GM18507 (cell line): Measurements from ENCODE around the gene SLC25A45.
A peak's percentile ranks its signal among the peaks of the same experiment; 100 is the strongest.

Experiments used
- DNase-seq: peaks from one replicate; pipeline ENCODE4 v3.0.0; 2011; ENCODE audit warnings: low read depth; ENCODE audit not compliant: insufficient read length; ENCODE audit errors: extremely low spot score
- FAIRE-seq: peaks from 2 replicates; lab custom pipeline; 2011; peaks lifted over from hg19 to GRCh38; lab: Jason Lieb, UNC

SLC25A45 gene

DNA sequence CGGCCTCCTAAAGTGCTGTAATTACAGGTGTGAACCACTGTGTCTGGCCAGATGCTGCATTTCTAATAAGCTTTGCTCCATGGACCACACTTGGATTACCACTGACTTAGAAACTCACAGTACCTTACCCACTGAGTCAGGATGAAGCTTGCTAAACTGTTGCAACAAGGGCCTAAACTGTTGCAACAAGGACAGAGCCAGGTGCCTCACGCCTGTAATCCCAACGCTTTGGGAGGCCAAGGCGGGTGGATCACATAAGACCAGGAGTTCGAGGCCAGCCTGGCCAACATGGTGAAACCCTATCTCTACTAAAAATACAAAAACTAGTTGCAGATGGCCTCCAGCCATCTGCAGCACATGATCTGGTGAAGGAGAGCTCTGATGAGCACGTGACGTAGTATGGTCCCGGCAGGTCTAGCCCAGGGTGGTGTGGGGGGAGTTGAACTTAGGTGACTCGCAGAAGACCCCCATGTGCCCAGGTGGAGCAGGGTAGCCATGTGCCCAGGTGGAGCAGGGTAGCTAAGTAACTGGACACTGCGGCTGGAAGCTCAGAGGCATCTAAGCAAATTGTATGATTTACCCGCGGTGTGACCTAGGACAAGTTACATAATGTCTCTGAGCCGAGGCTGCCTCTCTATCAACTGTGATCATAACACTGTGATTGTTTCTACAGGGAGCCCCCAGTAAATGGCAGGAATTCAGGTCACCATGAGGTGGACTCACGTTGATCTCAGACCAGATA lies 8.4 kb downstream of the SLC25A45 start:
- no peak for FAIRE-seq

DNA sequence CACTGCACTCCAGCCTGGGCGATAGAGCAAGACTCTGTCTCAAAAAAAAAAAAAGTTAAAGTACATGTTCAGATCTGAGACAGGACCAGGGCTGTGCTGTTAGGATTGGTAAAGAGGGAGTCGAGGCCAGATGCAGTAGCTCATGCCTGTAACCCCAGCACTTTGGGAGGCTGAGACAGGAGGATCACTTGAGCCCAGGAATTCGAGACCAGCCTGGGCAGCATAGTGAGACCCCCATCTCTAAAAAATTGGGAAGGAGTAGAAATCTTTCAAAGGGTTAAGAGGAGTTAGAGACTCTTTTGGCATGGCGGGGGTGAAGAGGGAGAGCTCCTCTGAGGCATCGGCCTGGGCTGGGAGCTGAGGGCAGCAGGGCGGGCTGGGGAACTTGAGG lies 11.8 kb downstream of the SLC25A45 start:
- FAIRE-seq (no peak), DNase-seq (no peak)

More for the DNA sequence above, 8.4 kb downstream of the SLC25A45 start:
- DNase-seq: no peak

DNA sequence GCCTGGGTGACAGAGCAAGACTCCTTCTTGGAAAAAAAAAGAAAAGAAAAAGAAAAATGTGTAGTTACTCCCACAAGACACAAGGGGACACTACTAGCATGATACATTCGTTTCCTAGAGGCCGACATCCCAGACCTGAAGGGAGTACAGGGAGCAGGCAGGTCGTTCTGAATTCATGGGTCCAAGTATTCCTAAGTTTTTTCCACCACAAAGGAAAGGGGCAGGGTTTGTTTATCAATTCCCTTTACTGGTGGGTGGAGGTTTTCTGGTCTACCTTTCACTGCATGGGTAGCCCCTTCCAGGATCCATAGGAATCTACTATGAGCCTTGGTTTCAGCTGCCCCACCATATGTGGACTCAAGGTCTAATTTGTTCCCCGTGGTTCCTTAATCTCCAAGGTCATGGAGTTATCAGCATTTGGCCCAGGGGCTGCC lies 16.1 kb downstream of the SLC25A45 start:
- DNase-seq: no peak
- peak; percentile 63 for FAIRE-seq

DNA sequence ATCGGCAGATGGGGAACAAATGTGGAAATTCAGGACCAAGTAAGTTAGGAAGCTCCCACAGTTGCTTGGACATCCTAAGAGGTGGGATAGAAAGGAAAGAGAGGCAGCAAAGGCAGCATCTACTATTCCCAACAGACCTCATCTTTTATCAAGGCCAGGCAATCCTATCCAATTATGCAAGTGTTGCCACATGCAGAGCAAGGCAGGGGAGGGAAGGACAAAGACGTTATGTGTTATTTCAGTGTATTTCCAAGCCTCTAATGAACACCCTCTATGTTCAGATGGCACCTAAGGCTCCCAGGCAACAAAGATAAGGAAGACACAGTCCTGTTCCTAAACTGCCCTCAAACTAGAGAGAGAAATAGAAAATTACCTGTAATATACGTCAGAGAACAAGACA lies 18.7 kb downstream of the SLC25A45 start:
- FAIRE-seq: no peak

DNA sequence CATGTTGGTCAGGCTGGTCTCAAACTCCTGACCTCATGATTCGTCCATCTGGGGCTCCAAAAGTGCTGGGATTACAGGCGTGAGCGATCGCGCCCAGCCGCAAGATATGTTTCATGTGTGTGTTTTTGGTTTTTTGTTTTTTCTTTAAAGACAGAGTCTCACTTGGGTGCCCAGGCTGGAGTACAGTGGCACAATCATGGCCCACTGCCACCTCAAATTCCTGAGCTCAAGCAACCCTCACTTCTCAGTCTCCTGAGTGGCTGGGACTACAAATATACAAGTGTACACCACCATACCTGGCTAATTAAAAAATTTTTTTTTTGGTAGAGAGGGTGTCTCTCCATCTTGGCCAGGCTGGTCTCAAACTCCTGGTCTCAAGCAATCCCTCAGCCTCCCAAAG lies 19.5 kb downstream of the SLC25A45 start:
- no peak for DNase-seq
- no peak for FAIRE-seq

More for the DNA sequence above, 18.7 kb downstream of the SLC25A45 start:
- DNase-seq: no peak

DNA sequence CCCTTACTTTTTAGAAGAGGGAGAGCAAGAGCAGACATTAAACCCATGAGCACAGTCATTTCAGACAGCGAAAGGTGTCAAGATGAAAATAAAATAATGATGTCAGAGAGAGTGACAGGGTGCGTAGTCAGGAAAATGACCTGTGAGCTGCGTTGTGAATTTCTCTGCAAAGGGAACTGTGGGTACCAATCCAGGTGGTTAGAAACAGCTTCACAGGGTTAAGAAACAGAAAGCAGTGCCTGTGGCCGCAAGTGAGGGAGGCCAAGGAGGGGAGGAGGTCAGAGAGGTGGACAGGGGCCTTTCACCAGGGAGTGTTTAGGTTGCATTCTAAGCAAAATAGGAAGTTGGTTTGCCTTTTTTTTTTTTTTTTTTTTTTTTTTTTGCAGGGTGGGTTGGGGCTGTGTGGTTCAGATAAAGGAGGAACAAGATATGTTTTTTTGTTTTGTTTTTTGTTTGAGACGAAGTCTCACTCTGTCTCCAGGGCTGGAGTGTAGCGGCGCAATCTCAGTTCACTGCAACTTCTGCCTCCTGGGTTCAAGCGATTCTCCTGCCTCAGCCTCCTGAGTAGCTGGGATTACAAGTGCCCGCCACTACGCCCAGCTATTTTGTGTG lies 20.0 kb downstream of the SLC25A45 start:
- DNase-seq (no peak), FAIRE-seq (peak; percentile 44)

DNA sequence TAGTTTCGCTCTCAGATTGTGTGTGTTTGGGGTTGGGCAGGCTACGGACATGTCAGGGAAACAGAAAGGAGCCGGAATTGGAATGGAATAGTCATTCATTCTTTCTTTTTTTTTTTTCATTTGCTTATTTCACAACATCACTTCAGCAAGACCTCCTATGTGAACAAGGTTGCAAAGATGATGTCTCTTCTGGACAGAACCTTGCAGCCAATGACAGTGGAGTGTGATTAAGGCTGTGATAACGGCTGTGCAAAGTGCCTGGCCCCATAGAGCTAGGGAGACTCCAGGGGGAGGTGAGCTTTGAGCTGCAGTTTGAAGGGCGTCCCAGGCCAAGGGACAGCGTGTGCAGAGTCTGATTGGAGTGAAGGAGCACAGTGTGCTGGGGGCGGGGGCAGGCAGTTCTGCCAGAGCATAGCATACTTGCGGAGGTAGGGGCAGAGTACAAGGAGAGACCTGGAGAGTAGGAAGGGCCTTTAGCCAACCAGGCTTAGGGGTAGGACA lies 24.5 kb downstream of the SLC25A45 start:
- DNase-seq (no peak), FAIRE-seq (no peak)

DNA sequence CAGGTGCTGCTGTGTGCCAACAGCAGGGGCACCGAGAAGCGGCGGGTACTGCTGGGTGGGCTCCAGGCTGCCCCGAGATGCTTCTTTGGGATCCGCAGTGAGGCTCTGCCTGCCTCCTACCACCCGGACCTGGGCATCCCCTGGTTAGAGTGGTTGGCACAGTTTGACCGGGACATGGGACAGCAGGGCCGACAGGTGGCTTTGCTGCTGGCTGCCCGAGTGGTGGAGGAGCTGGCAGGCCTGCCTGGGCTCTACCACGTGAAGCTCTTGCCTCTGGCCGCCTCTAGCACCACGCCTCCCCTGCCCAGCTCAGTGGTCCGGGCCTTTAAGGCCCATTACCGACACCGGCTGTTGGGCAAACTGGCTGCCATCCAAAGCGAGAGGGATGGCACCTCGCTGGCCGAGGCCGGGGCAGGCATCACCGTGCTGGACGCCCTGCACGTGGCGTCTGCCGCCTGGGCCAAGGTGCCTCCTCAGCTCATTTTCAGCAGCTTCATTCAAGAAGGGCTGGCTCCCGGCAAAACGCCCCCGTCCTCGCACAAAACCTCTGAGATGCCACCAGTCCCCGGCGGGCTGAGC lies 26.0 kb downstream of the SLC25A45 start:
- DNase-seq (no peak), FAIRE-seq (no peak)

DNA sequence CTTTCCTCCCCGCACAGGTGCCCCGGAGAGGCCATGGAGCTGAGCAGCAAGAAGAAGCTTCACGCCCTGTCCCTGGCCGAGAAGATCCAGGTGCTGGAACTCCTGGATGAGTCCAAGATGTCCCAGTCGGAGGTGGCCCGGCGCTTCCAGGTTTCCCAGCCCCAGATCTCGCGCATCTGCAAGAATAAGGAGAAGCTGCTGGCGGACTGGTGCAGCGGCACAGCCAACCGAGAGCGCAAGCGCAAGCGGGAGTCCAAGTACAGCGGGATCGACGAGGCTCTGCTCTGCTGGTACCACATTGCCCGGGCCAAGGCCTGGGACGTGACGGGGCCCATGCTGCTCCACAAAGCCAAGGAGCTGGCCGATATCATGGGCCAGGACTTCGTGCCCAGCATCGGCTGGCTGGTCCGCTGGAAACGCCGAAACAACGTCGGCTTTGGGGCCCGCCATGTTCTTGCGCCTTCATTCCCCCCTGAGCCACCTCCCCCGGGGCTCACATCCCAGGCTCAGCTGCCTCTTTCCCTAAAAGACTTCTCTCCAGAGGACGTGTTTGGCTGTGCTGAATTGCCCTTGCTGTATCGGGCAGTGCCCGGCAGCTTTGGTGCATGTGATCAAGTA lies 26.6 kb downstream of the SLC25A45 start:
- no peak for DNase-seq
- FAIRE-seq: no peak

DNA sequence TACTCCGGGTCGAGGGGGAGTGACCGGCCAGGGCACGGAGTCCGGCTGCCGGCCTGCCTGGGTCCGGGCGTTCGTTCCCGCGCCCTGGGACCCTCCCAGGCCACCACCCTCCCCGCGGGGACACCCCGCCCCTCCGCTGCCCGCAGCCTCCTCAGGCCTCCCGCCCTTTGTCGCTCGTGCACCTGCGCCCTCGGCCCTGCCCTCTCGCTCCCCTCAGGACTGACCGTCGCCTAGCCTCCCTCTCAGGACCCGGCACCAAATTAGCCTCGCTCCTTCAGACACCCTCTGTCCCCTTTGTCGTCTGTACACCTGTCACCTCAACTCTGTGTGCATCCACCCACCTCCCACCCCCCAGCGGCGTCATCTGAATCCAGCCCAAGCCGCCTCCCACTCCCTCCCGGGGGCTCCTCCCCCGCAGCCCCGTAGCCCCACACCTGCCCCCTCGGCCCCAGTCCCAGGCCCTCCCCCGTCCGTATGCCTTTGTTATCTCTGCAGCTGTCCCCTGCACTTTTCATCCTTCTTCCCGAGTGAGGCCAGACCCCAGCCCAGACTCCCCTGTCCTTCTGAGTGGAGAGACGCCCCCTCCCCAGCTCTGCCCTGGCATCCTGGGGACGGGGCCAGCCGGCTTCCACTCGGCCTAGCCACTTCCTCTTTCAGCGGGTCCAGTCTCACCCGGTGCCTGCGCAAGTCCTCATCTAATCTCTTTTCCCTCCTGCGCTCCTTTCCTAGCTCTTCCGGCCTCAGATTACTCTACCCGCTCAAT lies 27.3 kb downstream of the SLC25A45 start:
- FAIRE-seq: no peak
- peak; percentile 33 for DNase-seq

DNA sequence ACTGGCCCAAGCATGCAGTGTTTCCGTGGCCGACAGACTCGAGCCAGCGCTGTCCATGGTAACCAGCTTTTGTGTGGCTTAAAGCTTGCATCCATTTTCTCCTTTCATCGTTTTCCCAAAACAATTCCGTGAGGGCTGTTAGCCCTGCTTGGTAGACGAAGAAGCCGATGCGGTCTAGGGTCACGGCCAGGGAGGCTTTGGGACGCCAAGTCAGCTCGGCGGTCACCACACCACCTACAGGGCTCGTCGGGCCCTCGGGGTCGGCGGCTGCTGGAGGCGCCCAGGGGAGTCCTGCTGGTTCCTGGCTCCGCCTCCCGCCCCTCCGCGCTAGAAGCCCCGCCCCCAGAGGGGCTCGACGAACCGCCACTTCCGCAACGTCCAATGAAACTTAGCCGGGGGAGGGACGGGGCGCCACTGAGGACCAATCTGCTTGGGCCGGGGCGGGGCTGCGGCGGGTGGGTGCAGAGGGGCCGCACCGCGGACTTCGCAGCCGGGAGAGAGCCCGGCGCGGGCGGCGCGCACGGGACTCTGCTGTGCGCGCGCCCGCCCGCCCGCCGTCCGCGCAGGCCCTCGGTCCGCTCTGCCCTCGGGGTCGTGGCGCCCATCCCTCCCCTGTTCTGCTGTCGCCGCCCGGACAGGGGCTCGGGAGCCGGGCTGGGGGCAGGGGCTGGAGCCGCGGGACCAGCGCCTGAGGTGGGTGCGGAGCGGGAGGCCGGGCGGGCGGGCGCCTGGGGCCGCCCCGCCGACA lies 28.0 kb downstream of the SLC25A45 start, which contains the start of gene TIGD3:
Gene TIGD3 (plus strand): TSS at position 487 of the 748 bp plus-strand sequence. CDS start 1,058 bp downstream, outside the sequence.
- DNase-seq (peak; percentile 100), FAIRE-seq (peak; percentile 89)

DNA sequence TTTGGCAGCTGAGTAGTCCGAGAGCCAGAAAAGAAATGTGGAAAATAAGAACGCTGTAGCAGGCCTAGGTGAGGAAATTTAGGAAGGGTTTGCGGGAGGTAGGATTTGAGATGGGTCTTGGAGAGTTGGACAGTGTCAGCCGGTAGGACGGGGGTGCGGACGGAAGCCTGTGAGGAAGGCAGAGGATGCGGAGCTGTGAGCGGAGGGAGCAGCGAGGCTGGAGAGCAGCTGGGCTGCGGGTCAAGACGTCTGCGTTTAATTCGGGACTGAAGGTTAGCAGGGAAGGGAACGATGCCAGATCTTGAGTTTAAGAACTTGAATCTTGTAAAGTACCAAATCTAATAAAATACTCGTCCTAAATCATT lies 28.6 kb downstream of the SLC25A45 start:
- DNase-seq (no peak), FAIRE-seq (no peak)

DNA sequence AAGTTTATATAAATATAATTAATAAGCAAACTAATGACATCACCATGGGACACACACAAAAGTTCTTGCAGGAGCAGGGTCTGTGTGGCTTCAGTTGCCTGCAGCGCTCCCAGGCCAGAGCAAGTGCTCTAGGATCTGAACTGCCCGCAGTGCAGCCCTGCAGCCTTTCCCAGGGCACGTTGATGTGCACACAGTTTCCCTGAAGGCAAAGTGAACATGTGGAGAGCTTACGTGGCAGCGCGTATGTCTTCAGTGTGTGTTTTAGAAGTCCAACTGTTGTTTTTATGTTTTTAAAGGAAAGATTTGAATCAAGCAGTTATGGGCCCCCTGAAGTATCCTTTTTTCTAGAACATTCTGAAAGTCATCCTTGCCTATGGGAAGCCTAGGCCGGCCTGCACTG lies 29.1 kb downstream of the SLC25A45 start:
- FAIRE-seq: no peak
- no peak for DNase-seq

DNA sequence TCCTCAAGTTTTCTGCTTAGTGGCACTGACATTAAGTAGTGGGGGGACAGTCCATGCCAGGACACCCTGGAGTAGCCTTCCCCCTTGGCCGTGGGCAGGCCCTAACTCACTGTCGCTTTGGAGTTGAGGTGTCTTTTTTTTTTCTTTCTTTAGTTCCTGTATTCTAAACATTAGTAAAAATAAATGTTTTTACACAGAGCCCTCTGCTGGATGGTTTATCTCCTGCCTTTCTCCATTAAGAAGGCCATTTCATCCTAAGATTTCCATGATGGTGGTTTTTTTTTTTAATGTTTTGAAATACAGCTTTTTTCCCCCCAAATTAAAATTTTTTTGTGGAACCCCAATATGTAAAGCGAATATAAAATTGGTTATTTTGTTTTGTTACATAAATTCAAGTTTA lies 29.7 kb downstream of the SLC25A45 start:
- DNase-seq: no peak
- FAIRE-seq: no peak

DNA sequence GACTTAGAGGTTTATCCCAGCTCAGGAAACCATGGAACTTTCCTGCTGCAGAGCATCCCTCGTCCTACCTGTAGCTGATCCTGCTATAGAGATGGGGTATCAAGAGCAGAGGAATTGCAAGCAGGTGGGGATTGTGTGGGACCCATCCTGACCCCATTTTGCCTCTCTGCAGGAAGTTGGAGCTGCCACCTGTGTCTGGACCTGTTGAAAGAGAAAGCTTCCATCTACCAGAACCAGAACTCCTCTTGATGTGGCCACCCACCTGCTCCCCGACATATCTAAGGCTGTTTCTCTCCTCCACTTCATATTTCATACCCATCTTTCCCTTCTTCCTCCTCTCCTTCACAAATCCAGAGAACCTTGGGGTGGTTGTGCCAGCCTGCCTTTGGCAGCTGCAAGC lies 30.9 kb downstream of the SLC25A45 start:
- FAIRE-seq: no peak

DNA sequence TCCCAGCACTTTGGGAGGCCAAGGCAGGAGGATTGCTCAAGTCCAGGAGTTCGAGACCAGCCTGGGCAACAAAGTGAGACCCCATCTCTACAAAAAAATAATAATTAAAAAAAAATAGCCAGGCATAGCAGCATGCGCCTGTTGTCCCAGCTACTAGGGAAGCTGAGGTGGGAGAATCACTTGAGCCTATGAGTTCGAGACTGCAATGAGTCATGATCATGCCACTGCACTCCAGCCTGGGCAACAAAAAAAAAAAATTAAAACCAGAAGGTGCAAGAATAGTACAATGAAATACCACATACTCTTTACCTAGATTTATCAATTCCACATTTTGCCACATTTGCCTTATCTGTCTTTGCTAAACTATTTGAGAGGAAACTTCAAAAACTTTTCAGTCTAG lies 40.6 kb downstream of the SLC25A45 start:
- no peak for DNase-seq
- no peak for FAIRE-seq

More for the DNA sequence above, 30.9 kb downstream of the SLC25A45 start:
- DNase-seq: no peak

DNA sequence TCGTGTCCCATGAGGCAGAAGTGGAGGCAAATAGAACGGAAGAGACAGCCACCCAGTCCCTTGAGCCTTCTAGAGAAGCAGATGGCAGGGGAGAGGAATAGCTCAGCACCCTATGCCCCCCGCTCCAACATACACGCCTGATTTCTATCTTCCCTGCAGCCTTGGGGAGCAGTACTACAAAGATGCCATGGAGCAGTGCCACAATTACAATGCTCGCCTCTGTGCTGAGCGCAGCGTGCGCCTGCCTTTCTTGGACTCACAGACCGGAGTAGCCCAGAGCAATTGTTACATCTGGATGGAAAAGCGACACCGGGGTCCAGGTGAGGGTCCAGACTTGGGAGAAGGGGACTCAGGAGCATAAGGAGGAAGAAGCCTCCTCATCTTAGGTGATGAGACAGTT lies 42.2 kb downstream of the SLC25A45 start:
- FAIRE-seq: no peak

DNA sequence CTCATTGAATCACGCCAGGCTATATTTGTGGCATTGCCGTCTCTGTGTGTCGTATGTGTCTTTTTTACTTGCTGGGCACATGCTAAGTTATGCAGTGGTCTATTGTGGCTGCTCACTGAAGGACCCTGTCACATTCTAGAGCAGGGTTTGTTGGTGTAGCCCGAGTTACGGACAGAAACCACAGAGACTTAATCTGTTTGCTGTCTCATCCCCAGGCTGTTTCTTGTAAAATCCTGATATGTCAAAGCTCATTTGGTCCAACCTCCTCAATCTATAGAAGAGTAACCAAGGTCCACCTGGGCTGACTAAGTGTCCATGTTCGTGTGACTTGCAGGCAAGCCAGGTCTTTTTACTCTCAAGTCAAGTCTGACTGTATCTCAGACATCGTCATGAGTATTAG lies 43.8 kb downstream of the SLC25A45 start:
- DNase-seq (no peak), FAIRE-seq (no peak)

More for the DNA sequence above, 42.2 kb downstream of the SLC25A45 start:
- no peak for DNase-seq
